ENCODE data around the gene PLA2G2F.

GRCh38 chr1:20174937-20175666, 36.0 kb downstream of the PLA2G2F start:
- TF ChIP-seq CTCF (IDR thresholded peaks at IDR 0.05) (no peak), EP300 (IDR thresholded peaks at IDR 0.05) (no peak), POLR2AphosphoS5 (IDR thresholded peaks at IDR 0.05) (no peak), POLR2A (IDR thresholded peaks at IDR 0.05) (no peak)

Data from stomach (tissue), 4 donors.